OCI-LY1 (cell line): ENCODE measurements around the gene SPPL2B.

Experiments
- H2AFZ ChIP-seq: fragments of 200-600 bp; sonication (generic), shearing (Covaris generic); 2 replicates; pipeline ENCODE4 v1.6.0; 2014; ENCODE audit warnings: antibody characterized with exemption, mild to moderate bottlenecking, low read length
- H3F3A ChIP-seq: fragments of 200-600 bp; sonication (generic), shearing (Covaris generic); 2 replicates; pipeline ENCODE4 v1.6.0; 2014; ENCODE audit warnings: mild to moderate bottlenecking, antibody characterized with exemption, low read length, moderate library complexity; ENCODE audit not compliant: insufficient read depth
- H3K27ac ChIP-seq: fragments of 200-600 bp; sonication (generic); 2 replicates; pipeline ENCODE4 v1.5.1; 2014; ENCODE audit warnings: low read length, mixed run types, mild to moderate bottlenecking, low read depth; ENCODE audit not compliant: poor library complexity, severe bottlenecking
- H3K27me3 ChIP-seq: fragments of 200-600 bp; sonication (generic); 2 replicates; pipeline ENCODE4 v1.6.0; 2014; ENCODE audit warnings: antibody characterized with exemption, mild to moderate bottlenecking, low read length, moderate library complexity; ENCODE audit not compliant: insufficient read depth
- H3K36me3 ChIP-seq: fragments of 200-600 bp; sonication (generic); 2 replicates; pipeline ENCODE4 v1.6.1; 2014; ENCODE audit warnings: mild to moderate bottlenecking, antibody characterized with exemption, low read length, moderate library complexity, mixed read lengths; ENCODE audit not compliant: insufficient read depth
- H3K4me1 ChIP-seq: fragments of 200-600 bp; sonication (generic); 2 replicates; pipeline ENCODE4 v1.5.1; 2014; ENCODE audit warnings: mild to moderate bottlenecking, low read length, moderate library complexity; ENCODE audit not compliant: insufficient read depth, severe bottlenecking
- H3K4me2 ChIP-seq: fragments of 200-600 bp; sonication (generic), shearing (Covaris generic); 2 replicates; pipeline ENCODE4 v1.6.1; 2014; ENCODE audit warnings: low read length
- H3K4me3 ChIP-seq: fragments of 200-600 bp; sonication (generic); 2 replicates; pipeline ENCODE4 v1.5.1; 2014; ENCODE audit warnings: low read length, low read depth, mild to moderate bottlenecking, mixed read lengths; ENCODE audit not compliant: poor library complexity, severe bottlenecking
- H3K79me2 ChIP-seq: fragments of 200-600 bp; shearing (Covaris generic); 2 replicates; pipeline ENCODE4 v1.6.1; 2016; ENCODE audit warnings: mixed run types, low read length, mixed read lengths; ENCODE audit not compliant: insufficient read depth
- H3K9ac ChIP-seq: fragments of 200-600 bp; sonication (generic), shearing (Covaris generic); 2 replicates; pipeline ENCODE4 v1.6.1; 2014; ENCODE audit warnings: mild to moderate bottlenecking, low read length, mixed read lengths
- H3K9me2 ChIP-seq: fragments of 200-600 bp; sonication (generic), shearing (Covaris generic); 2 replicates; pipeline ENCODE4 v1.6.1; 2014; ENCODE audit warnings: low read depth, mild to moderate bottlenecking, low read length, mixed read lengths
- H3K9me3 ChIP-seq: fragments of 200-600 bp; shearing (Covaris generic); 2 replicates; pipeline ENCODE4 v1.6.1; 2014; ENCODE audit warnings: low read length, mixed read lengths
- H4K20me1 ChIP-seq: fragments of 200-600 bp; sonication (generic), shearing (Covaris generic); 2 replicates; pipeline ENCODE4 v1.6.0; 2016; ENCODE audit warnings: mild to moderate bottlenecking, low read length; ENCODE audit not compliant: insufficient read depth
- CTCF ChIP-seq: fragments of 200-600 bp; sonication (generic), shearing (Covaris generic); IDR thresholded peaks from 2 replicates; pipeline ENCODE4 v1.5.1; 2017; ENCODE audit warnings: mild to moderate bottlenecking, antibody characterized with exemption, low read length, moderate library complexity, mixed read lengths
- EZH2 ChIP-seq: fragments of 200-600 bp; sonication (generic), shearing (Covaris generic); IDR thresholded peaks from 2 replicates; pipeline ENCODE4 v1.8.0; 2017; ENCODE audit warnings: borderline replicate concordance, mixed run types, mild to moderate bottlenecking, antibody characterized with exemption, low read length, moderate library complexity, mixed read lengths

SPPL2B gene

GRCh38 chr19:2353159-2353886 lies 24.8 kb downstream of the SPPL2B start:
- TF ChIP-seq EZH2 (no peak), CTCF (no peak)
- Histone ChIP-seq H3K9me3 (no peaks in the 10 kb centered on the region), H4K20me1 (no peaks in the 10 kb centered on the region), H3K9ac (no peak overlapping the region), H3K27me3 (no peaks in the 10 kb centered on the region), H3F3A (no peaks in the 10 kb centered on the region), H3K4me2 (no peak overlapping the region), H3K4me1 (no peaks in the 10 kb centered on the region), H3K4me3 (no peak overlapping the region), H3K27ac (no peak overlapping the region), H2AFZ (no peak overlapping the region), H3K36me3 (peaks cover 56% of the 10 kb centered on the region), H3K9me2 (no peaks in the 10 kb centered on the region), H3K79me2 (no peaks in the 10 kb centered on the region)

GRCh38 chr19:2353887-2354592 lies 25.6 kb downstream of the SPPL2B start:
- no peaks in the 10 kb centered on the region for H3K4me1 ChIP-seq
- H3F3A ChIP-seq = no peaks in the 10 kb centered on the region
- H3K4me2 ChIP-seq = no peak overlapping the region
- H2AFZ ChIP-seq = no peak overlapping the region
- no peaks in the 10 kb centered on the region for H3K9me3 ChIP-seq
- H3K79me2 ChIP-seq = no peaks in the 10 kb centered on the region
- H3K9me2 ChIP-seq = no peaks in the 10 kb centered on the region
- peaks cover 50% of the 10 kb centered on the region for H3K36me3 ChIP-seq
- H3K27ac ChIP-seq = no peak overlapping the region
- H4K20me1 ChIP-seq = no peaks in the 10 kb centered on the region
- no peak overlapping the region for H3K9ac ChIP-seq
- H3K4me3 ChIP-seq = no peak overlapping the region
- TF ChIP-seq CTCF = no peak
- TF ChIP-seq EZH2 = no peak
- H3K27me3 ChIP-seq = 0 out of 2 replicates have a peak, but pooled peaks cover 4% of the 10 kb centered on the region

GRCh38 chr19:2354670-2355069 lies 26.2 kb downstream of the SPPL2B start:
- Histone ChIP-seq H3K36me3 (peaks cover 49% of the 10 kb centered on the region), H3K4me2 (no peak overlapping the region), H3K79me2 (no peaks in the 10 kb centered on the region), H3K27ac (no peak overlapping the region), H4K20me1 (no peaks in the 10 kb centered on the region), H3F3A (no peaks in the 10 kb centered on the region), H3K4me3 (no peak overlapping the region), H3K4me1 (no peaks in the 10 kb centered on the region), H3K9me3 (no peaks in the 10 kb centered on the region), H3K9me2 (no peaks in the 10 kb centered on the region), H3K9ac (no peak overlapping the region), H3K27me3 (0 out of 2 replicates have a peak, but pooled peaks cover 5% of the 10 kb centered on the region), H2AFZ (no peak overlapping the region)
- TF ChIP-seq EZH2 (no peak), CTCF (no peak)
